Activated T-helper 17 cell treated with anti-CD3 and anti-CD28 coated beads, Interleukin-2, amount 50 U/mL, for 72 hours (primary cell): Measurements from ENCODE around the gene MMP11. TPM values are rescaled to one million over a fixed set of nuclear protein-coding genes. Genes with fewer than 3 reads are reported as not detected.

Source experiments
- ATAC-seq: fragments of 150-1000 bp; cut with Tn5 transposase; replicated peaks from 2 replicates; pipeline ENCODE4 v1.10.0; 2021; ENCODE audit warnings: mild to moderate bottlenecking, moderate library complexity
- H3K27ac Mint-ChIP-seq: one replicate; pipeline ENCODE4 v1.8.0; 2022; ENCODE audit warnings: mixed read lengths
- H3K27me3 Mint-ChIP-seq: one replicate; pipeline ENCODE4 v1.8.0; 2022; ENCODE audit warnings: mixed read lengths
- H3K36me3 Mint-ChIP-seq: one replicate; pipeline ENCODE4 v1.8.0; 2022; ENCODE audit warnings: low read depth, mild to moderate bottlenecking, mixed read lengths
- H3K4me1 Mint-ChIP-seq: one replicate; pipeline ENCODE4 v1.8.0; 2022; ENCODE audit warnings: mixed read lengths
- H3K4me3 Mint-ChIP-seq: one replicate; pipeline ENCODE4 v1.8.0; 2022; ENCODE audit warnings: mild to moderate bottlenecking, mixed read lengths
- H3K9me3 Mint-ChIP-seq: one replicate; pipeline ENCODE4 v1.8.0; 2022; ENCODE audit warnings: mixed read lengths
- total RNA-seq, 2 donors: library from RNA; stranded (reverse); gene quantifications; one replicate each; pipeline ENCODE4 v1.2.3, GENCODE V29; 2022

Gene MMP11
- total RNA-seq, 2 donors from 2014 or later: 0.45 to 0.50 TPM

DNA sequence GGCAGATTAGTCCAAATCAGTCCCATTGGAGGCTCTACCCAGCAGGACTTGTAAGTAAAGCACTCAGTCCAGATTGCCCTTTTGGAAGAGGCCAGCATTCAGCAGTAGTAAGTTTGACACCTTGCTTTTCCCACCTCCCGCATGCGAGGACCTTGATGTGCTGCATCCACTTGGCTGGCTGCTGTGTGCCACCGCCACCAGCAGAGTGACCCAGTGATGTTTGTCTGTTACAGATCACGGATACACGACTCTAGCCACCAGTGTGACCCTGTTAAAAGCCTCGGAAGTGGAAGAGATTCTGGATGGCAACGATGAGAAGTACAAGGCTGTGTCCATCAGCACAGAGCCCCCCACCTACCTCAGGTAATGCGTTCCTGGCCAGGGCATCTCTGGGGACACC lies 20.7 kb downstream of the MMP11 start:
- Mint-ChIP-seq H3K36me3 (peaks cover 63% of the 10 kb centered on the region), H3K4me3 (no peak overlapping the region), H3K9me3 (no peaks in the 10 kb centered on the region), H3K27me3 (no peaks in the 10 kb centered on the region), H3K4me1 (peaks cover 6% of the 10 kb centered on the region), H3K27ac (peak overlapping the region; percentile 78)
- no peak for ATAC-seq

DNA sequence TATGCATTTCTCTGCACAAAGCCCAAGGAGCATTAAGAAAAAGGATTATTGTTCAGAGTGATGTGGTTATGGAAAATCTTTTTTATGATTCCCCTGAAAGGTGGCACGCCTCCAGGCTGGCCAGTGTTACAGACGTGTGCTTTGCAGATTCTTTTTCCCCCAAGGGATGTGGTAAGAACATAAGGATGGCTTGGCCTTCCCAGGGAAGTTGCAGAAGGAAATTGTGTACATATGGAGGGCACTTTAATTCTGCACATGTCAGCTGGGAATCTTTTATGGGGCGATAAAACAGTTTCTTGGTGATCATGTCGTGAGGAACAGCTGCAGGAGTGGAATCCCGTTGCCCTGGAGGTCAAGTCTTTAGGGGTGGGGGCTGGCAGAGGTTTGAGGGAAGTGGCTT lies 23.8 kb downstream of the MMP11 start:
- Mint-ChIP-seq H3K36me3 (peaks cover 85% of the 10 kb centered on the region), H3K27ac (no peak overlapping the region), H3K4me3 (no peak overlapping the region), H3K4me1 (no peaks in the 10 kb centered on the region), H3K27me3 (no peaks in the 10 kb centered on the region), H3K9me3 (no peaks in the 10 kb centered on the region)
- ATAC-seq: no peak

DNA sequence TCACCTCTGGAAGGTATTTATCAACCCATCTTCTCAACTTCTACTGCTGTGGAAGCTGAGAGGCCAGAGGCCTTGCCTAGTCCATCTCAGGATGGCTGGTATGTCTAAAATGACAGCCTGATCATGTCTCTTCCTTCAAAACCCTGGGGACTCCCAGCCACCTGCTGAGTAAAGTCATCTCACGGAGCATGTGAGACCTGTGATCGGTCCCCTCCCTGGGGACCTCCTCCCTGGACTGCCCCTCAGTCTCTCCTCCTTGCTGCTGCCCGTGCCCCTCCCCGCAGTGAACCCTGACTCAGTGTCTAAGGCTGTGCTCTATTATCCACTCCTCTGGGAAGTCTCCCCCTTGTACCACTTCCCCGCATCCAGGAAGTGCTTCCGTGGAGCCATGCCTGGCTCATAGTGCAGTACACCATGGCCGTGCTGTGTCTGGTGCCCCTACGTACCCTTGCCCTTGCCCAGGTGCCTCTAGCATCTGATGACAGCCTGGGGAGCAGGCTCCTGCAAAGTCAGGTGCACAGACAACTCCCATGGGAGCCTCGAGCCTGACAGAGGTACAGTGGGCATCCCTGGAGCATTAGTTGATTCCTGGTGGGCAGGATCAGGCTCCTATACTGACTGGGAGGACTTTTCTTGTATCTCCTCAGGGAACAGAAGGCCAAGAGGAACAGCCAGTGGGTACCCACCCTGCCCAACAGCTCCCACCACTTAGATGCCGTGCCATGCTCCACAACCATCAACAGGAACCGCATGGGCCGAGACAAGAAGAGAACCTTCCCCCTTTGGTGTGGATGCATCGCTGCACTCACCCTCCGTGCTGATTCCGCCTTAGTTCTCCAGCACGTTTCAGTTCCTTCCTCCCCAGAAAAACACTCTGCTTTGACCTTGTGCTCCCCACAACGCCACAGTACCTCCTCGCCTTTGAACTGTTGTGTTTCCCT lies 27.9 kb downstream of the MMP11 start:
- peaks cover 4% of the 10 kb centered on the region for H3K4me1 Mint-ChIP-seq
- no peaks in the 10 kb centered on the region for H3K27me3 Mint-ChIP-seq
- H3K36me3 Mint-ChIP-seq: peaks cover 90% of the 10 kb centered on the region
- no peaks in the 10 kb centered on the region for H3K9me3 Mint-ChIP-seq
- no peak for ATAC-seq
- no peak overlapping the region for H3K4me3 Mint-ChIP-seq
- H3K27ac Mint-ChIP-seq: no peak overlapping the region

DNA sequence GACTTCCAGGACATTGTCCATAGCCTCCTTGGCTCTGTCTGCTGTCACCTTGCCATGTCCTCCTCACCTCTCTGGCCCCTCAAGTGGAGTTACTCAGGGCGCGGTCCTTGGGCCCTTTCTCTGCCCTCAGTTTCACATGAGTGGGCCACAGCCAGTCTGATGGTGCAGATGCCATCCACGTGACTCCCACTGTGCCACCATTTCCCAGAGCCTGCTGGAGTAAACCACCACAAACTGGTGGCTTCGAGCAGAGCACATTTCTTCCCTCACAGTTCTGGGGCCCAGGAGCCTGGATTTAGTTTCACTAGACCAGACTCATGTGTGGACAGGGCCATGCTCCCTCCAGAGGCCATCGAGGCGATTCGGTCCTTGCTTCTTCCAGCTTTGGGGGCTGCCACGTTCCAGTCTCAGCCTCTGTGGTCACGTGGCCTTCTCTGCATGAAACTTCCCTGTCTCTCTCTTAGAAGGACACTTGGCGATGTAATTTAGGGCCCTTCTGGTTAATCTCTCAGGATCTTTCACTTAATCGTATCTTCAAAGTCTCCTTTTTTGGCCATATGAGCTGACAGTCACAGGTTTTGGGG lies 28.7 kb downstream of the MMP11 start:
- Mint-ChIP-seq H3K36me3 (peaks cover 90% of the 10 kb centered on the region), H3K9me3 (no peaks in the 10 kb centered on the region), H3K27me3 (no peaks in the 10 kb centered on the region), H3K4me1 (peaks cover 4% of the 10 kb centered on the region), H3K27ac (peak overlapping the region; percentile 46), H3K4me3 (no peak overlapping the region)
- ATAC-seq: no peak

DNA sequence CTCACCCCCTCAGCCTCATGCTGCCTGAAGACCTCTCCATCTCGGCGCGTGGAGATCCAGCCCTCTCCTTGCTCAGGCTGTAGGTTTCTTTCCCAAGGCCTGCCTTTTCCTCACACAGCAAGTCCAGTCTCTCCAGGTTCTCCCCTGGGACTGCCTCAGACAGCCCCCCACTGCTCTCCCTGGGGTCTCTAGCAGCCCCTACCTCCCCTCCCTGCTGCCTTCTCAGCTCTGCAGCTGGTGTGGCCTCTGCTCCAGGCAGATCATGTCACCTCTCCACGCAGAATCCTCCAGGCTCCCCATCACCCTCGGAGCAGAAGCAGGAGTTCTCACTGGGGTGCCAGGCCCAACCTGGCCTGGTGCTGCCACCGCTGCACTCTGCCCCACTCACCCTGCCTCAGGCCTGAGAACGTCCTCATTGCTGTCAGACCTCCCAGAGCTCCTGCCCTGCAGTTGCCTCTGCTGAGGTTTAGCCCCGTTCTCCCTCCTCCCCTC lies 29.3 kb downstream of the MMP11 start:
- H3K36me3 Mint-ChIP-seq: peaks cover 91% of the 10 kb centered on the region
- H3K27me3 Mint-ChIP-seq: no peaks in the 10 kb centered on the region
- no peak for ATAC-seq
- peak overlapping the region; percentile 46 for H3K27ac Mint-ChIP-seq
- peaks cover 4% of the 10 kb centered on the region for H3K4me1 Mint-ChIP-seq
- no peaks in the 10 kb centered on the region for H3K9me3 Mint-ChIP-seq
- H3K4me3 Mint-ChIP-seq: no peak overlapping the region

GRCh38 chr22:23803001-23803819 lies 30.6 kb downstream of the MMP11 start:
- Mint-ChIP-seq H3K4me1 (peaks cover 4% of the 10 kb centered on the region), H3K36me3 (peaks cover 92% of the 10 kb centered on the region), H3K27me3 (no peaks in the 10 kb centered on the region), H3K27ac (peak overlapping the region; percentile 46), H3K9me3 (no peaks in the 10 kb centered on the region), H3K4me3 (no peak overlapping the region)
- no peak for ATAC-seq

GRCh38 chr22:23804781-23805291 lies 32.2 kb downstream of the MMP11 start:
- Mint-ChIP-seq H3K4me1 (peaks cover 4% of the 10 kb centered on the region), H3K4me3 (no peak overlapping the region), H3K27ac (no peak overlapping the region), H3K27me3 (no peaks in the 10 kb centered on the region), H3K9me3 (no peaks in the 10 kb centered on the region), H3K36me3 (peaks cover 81% of the 10 kb centered on the region)
- no peak for ATAC-seq

- Mint-ChIP-seq H3K27me3 (no peaks in the 10 kb centered on the region), H3K36me3 (peaks cover 81% of the 10 kb centered on the region), H3K4me1 (peaks cover 4% of the 10 kb centered on the region)
Observed at GRCh38 chr22:23806837-23807236, 34.2 kb downstream of the MMP11 start.

DNA sequence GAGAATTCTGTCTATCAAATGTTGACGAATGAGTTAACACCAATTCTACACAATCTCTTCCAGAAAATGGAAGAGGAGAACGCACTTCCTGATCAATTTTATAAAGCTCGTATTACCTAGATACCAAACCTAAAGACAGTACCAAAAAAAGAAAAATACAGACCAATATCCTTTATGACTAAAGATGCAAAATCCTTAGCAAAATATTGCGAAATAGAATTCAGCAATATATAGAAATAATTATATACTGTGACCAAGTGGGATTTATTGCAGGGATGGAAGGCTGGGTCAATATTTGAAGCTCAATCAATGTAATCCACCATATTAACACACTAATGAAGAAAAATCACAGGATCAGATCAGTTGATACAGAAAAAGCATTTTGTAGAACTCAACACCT lies 39.7 kb downstream of the MMP11 start:
- no peaks in the 10 kb centered on the region for H3K4me1 Mint-ChIP-seq
- peaks cover 67% of the 10 kb centered on the region for H3K36me3 Mint-ChIP-seq
- no peaks in the 10 kb centered on the region for H3K27me3 Mint-ChIP-seq
- H3K27ac Mint-ChIP-seq: no peak overlapping the region
- ATAC-seq: no peak
- H3K4me3 Mint-ChIP-seq: no peak overlapping the region
- H3K9me3 Mint-ChIP-seq: no peaks in the 10 kb centered on the region

More at GRCh38 chr22:23806837-23807236, 34.2 kb downstream of the MMP11 start:
- H3K27ac Mint-ChIP-seq: no peak overlapping the region
- ATAC-seq: no peak
- no peaks in the 10 kb centered on the region for H3K9me3 Mint-ChIP-seq
- no peak overlapping the region for H3K4me3 Mint-ChIP-seq

DNA sequence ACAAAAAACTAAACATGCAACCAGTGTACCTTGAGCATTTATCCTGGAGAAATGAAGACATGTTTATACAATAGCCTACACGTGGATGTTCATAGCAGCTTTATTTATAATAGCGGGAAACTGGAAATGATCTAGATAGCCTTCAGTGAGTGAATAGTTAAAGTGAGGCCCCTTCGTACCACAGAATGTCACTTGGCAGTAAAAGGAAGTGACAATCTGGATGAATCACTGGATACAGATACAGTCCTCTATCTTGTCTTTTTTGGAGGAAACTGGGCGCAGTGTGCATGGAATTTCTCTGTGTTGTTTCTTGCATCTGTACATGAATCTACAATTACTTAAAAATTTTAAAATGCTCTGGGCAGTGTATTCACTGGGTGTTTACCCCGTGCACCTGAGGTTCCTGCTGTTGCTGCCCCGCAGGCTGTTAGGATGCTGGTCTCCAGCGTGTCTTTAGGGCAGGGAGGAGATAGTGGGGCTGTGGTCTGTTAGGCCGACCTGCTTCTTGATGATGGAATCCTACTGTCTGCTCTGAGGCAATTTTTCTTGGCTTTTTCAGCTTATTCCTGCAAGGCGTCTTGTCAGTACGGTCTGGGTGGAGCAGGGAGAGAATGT lies 43.0 kb downstream of the MMP11 start:
- no peaks in the 10 kb centered on the region for H3K27me3 Mint-ChIP-seq
- no peak for ATAC-seq
- H3K4me1 Mint-ChIP-seq: peaks cover 4% of the 10 kb centered on the region
- H3K36me3 Mint-ChIP-seq: peaks cover 85% of the 10 kb centered on the region
- no peak overlapping the region for H3K4me3 Mint-ChIP-seq
- no peaks in the 10 kb centered on the region for H3K9me3 Mint-ChIP-seq
- no peak overlapping the region for H3K27ac Mint-ChIP-seq

- no peak for ATAC-seq
- no peaks in the 10 kb centered on the region for H3K27me3 Mint-ChIP-seq
- no peak overlapping the region for H3K4me3 Mint-ChIP-seq
- no peaks in the 10 kb centered on the region for H3K9me3 Mint-ChIP-seq
- H3K27ac Mint-ChIP-seq: no peak overlapping the region
- H3K4me1 Mint-ChIP-seq: peaks cover 6% of the 10 kb centered on the region
- H3K36me3 Mint-ChIP-seq: peaks cover 85% of the 10 kb centered on the region
Observed at GRCh38 chr22:23816156-23816976, 43.7 kb downstream of the MMP11 start.

GRCh38 chr22:23817146-23817545 lies 44.5 kb downstream of the MMP11 start:
- H3K27me3 Mint-ChIP-seq: no peaks in the 10 kb centered on the region
- H3K4me1 Mint-ChIP-seq: peaks cover 6% of the 10 kb centered on the region
- H3K9me3 Mint-ChIP-seq: no peaks in the 10 kb centered on the region
- ATAC-seq: no peak
- H3K4me3 Mint-ChIP-seq: no peak overlapping the region
- H3K36me3 Mint-ChIP-seq: peaks cover 88% of the 10 kb centered on the region
- H3K27ac Mint-ChIP-seq: peak overlapping the region; percentile 24

- H3K27me3 Mint-ChIP-seq: no peaks in the 10 kb centered on the region
- ATAC-seq: no peak
- peaks cover 6% of the 10 kb centered on the region for H3K4me1 Mint-ChIP-seq
- H3K27ac Mint-ChIP-seq: no peak overlapping the region
- peaks cover 88% of the 10 kb centered on the region for H3K36me3 Mint-ChIP-seq
- no peaks in the 10 kb centered on the region for H3K9me3 Mint-ChIP-seq
- no peak overlapping the region for H3K4me3 Mint-ChIP-seq
Observed at GRCh38 chr22:23818541-23818940, 45.9 kb downstream of the MMP11 start.
